ENCODE data around the gene SAXO2. TPM values are rescaled to one million over a fixed set of nuclear protein-coding genes. Genes with fewer than 3 reads are reported as not detected.
"Not testable (repeated sequence)": the region's sequence is repeated elsewhere in the genome, so short reads cannot be mapped to it uniquely, and the experiment has no call there.

The SAXO2 gene
- total RNA-seq, 1 donor from 2014 or later: 12.3 TPM

- not testable (repeated sequence) for DNase-seq (ENCODE audit: low spot score)
These were observed 71.3 kb downstream of the SAXO2 start for GRCh38 chr15:82333603-82334553.

Other genes starting within 250 kb of the SAXO2 start
- 4.1 TPM for gene MEX3B, start 216.8 kb upstream of the SAXO2 start, total RNA-seq
- 22.9 TPM for gene EFL1, start 84 bp upstream of the SAXO2 start, total RNA-seq
- gene GOLGA6L10, start 86.7 kb downstream of the SAXO2 start, total RNA-seq: 1.6 TPM
- 2.1 TPM for gene GOLGA6L9, start 167.0 kb downstream of the SAXO2 start, total RNA-seq